ENCODE measurements around the gene PCBP4. TPM values are rescaled to one million over a fixed set of nuclear protein-coding genes. Genes with fewer than 3 reads are reported as not detected.

The PCBP4 gene
- total RNA-seq, 1 experiment from 2014 or later: 28.7 TPM

DNA sequence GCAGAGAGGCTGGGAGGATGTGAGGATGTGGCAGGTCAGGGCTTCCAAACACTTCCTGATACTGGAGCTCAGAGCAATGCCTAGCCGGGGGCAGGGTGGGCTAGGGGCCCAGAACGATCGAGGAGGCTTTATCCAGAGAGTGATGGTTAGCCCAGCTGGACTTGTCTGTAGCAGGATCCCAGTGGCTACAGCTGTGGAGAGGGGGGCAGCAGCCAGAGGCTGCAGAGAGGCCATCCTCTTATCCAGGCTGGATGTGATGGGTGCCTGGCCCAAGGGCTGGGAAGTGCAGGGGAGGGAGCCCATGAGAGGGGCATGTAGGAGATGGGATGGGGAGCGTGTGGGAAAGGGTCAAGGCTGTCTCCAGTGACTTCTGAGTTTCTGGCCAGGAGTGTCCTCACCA, 20.5 kb downstream of the PCBP4 start (continued):
- TF ChIP-seq, protein P1, sequence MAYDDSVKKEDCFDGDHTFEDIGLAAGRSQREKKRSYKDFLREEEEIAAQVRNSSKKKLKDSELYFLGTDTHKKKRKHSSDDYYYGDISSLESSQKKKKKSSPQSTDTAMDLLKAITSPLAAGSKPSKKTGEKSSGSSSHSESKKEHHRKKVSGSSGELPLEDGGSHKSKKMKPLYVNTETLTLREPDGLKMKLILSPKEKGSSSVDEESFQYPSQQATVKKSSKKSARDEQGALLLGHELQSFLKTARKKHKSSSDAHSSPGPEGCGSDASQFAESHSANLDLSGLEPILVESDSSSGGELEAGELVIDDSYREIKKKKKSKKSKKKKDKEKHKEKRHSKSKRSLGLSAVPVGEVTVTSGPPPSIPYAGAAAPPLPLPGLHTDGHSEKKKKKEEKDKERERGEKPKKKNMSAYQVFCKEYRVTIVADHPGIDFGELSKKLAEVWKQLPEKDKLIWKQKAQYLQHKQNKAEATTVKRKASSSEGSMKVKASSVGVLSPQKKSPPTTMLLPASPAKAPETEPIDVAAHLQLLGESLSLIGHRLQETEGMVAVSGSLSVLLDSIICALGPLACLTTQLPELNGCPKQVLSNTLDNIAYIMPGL (CRISPR knock-in tag; IDR thresholded peaks at IDR 0.05): no peak

DNA sequence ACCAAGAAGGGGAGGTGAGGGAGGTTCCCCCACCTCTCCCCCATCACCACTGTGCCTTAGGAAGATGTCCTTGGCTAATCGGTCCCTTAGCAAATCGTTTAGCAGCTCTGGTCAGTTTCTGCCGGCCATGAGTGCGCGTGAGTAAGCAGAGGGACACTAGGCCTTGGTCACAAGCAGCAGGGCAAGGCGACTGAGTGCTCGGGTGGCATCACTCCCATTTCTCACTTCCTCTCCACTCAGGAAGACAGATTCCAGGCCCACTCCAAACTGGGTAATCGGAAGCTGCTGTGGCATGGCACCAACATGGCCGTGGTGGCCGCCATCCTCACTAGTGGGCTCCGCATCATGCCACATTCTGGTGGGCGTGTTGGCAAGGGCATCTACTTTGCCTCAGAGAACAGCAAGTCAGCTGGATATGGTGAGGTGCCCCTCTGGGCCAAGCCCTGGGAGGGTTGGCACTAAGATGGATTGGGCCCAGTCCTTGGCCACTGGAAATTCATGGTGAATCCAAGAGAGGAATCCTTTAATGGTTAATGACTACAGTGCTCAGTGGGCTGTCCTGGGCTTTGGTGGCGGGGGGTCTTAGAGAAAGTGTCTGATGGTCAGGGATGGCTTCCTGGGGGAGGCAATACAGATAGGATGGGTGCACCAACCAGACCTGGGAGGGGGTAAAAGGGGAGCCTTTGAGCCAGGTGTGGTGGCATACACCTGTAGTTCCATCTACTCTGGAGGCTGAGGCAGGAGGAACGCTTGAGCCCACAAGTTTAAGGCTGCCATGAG, 21.1 kb downstream of the PCBP4 start:
- Mint-ChIP-seq H3K4me1 (peaks cover 7% of the 10 kb centered on the region), H3K4me3 (no peak overlapping the region), H3K9me3 (no peaks in the 10 kb centered on the region), H3K27ac (no peak overlapping the region), H3K27me3 (ENCODE audit: low read depth) (peaks cover 22% of the 10 kb centered on the region), H3K36me3 (no peaks in the 10 kb centered on the region)
- TF ChIP-seq OVOL2 (CRISPR knock-in tag; IDR thresholded peaks at IDR 0.05; ENCODE audit: borderline replicate concordance): no peak
- TF ChIP-seq RORB (CRISPR knock-in tag; IDR thresholded peaks at IDR 0.05): no peak
- TF ChIP-seq MYBL2 (CRISPR knock-in tag; IDR thresholded peaks at IDR 0.05): no peak
- no peak for DNase-seq (ENCODE audit: low spot score)
- ATAC-seq: no peak
- ChIA-PET CTCF (interaction anchor here (0.5 to 1.4 kb wide), 5 partner anchors 8 to 273 kb away, joined by 3 to 4 read pairs (median 3); partner anchors contain the start of genes ABHD14B and ACY1), POLR2A (no interaction called here)

DNA sequence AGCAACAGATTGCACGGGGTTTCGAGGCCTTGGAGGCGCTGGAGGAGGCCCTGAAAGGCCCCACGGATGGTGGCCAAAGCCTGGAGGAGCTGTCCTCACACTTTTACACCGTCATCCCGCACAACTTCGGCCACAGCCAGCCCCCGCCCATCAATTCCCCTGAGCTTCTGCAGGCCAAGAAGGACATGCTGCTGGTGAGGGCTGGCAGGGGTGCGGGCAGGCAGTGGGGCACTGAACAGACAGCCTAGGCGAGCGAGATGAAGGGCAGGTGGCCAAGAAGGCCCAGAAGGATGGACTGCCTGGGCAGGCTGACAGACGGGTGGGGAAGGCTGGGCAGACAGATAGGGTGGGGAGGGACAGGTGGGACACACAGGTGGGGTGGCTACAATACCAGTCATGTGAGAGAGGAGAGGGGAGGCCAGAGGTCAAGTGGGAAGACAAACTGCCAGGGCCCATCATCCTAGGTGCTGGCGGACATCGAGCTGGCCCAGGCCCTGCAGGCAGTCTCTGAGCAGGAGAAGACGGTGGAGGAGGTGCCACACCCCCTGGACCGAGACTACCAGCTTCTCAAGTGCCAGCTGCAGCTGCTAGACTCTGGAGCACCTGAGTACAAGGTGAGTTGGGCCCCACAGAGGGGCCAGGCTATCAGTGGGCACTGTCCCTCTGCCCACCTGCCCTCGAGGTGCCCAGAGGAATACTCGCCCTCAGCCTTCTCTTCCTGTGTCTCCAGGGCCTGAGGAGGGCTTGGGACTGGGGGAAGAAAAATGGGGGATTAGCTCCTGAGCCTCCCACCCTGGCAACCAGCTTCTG, 22.0 kb downstream of the PCBP4 start:
- H3K4me1 Mint-ChIP-seq: peaks cover 15% of the 10 kb centered on the region

DNA sequence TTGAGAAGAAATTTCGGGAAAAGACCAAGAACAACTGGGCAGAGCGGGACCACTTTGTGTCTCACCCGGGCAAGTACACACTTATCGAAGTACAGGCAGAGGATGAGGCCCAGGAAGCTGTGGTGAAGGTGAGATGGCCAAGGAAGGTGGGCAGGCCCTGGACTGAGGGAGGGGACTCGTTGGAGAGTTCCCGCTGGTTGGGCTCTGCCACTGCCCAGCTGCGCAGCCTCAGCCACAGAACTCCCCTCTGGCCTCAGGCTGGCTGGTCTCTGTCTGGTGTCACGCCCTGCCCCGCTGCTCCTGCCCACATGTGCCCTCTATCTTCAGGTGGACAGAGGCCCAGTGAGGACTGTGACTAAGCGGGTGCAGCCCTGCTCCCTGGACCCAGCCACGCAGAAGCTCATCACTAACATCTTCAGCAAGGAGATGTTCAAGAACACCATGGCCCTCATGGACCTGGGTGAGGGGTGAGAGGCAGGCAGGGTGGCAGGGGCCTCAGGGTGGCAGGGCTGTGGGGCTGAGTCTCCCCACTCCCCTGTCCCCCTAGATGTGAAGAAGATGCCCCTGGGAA, 22.7 kb downstream of the PCBP4 start:
- ChIA-PET CTCF (interaction anchor here (1.1 to 1.4 kb wide), 2 partner anchors 30 to 39 kb away, joined by 3 read pairs; partner anchors contain the start of genes ABHD14B and ACY1), POLR2A (no interaction called here)
- Mint-ChIP-seq H3K4me1 (peaks cover 17% of the 10 kb centered on the region), H3K9me3 (no peaks in the 10 kb centered on the region), H3K27ac (no peak overlapping the region), H3K36me3 (peaks cover 7% of the 10 kb centered on the region), H3K27me3 (ENCODE audit: low read depth) (peaks cover 9% of the 10 kb centered on the region), H3K4me3 (no peak overlapping the region)
- no peak for ATAC-seq
- DNase-seq (ENCODE audit: low spot score): no peak
- TF ChIP-seq JUN (CRISPR knock-in tag; IDR thresholded peaks at IDR 0.05) (no peak), OVOL2 (CRISPR knock-in tag; IDR thresholded peaks at IDR 0.05; ENCODE audit: borderline replicate concordance) (no peak)

More for the DNA sequence above, 22.0 kb downstream of the PCBP4 start:
- POLR2A ChIA-PET: no interaction called here
- peak; percentile 7 for DNase-seq (ENCODE audit: low spot score)
- Mint-ChIP-seq H3K27me3 (ENCODE audit: low read depth) (peaks cover 13% of the 10 kb centered on the region), H3K4me3 (no peak overlapping the region), H3K27ac (no peak overlapping the region), H3K9me3 (no peaks in the 10 kb centered on the region), H3K36me3 (peaks cover 4% of the 10 kb centered on the region)
- CTCF ChIA-PET: interaction anchor here (0.5 to 1.4 kb wide), 4 partner anchors 8 to 274 kb away, joined by 3 to 4 read pairs (median 3); partner anchors contain the start of genes ABHD14B and ACY1
- TF ChIP-seq, protein P2, sequence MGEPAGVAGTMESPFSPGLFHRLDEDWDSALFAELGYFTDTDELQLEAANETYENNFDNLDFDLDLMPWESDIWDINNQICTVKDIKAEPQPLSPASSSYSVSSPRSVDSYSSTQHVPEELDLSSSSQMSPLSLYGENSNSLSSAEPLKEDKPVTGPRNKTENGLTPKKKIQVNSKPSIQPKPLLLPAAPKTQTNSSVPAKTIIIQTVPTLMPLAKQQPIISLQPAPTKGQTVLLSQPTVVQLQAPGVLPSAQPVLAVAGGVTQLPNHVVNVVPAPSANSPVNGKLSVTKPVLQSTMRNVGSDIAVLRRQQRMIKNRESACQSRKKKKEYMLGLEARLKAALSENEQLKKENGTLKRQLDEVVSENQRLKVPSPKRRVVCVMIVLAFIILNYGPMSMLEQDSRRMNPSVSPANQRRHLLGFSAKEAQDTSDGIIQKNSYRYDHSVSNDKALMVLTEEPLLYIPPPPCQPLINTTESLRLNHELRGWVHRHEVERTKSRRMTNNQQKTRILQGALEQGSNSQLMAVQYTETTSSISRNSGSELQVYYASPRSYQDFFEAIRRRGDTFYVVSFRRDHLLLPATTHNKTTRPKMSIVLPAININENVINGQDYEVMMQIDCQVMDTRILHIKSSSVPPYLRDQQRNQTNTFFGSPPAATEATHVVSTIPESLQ (CRISPR knock-in tag; IDR thresholded peaks at IDR 0.05): no peak
- no peak for TF ChIP-seq NR2C2 (CRISPR knock-in tag; IDR thresholded peaks at IDR 0.05)
- no peak for TF ChIP-seq JUN (CRISPR knock-in tag; IDR thresholded peaks at IDR 0.05)
- TF ChIP-seq, protein P3, sequence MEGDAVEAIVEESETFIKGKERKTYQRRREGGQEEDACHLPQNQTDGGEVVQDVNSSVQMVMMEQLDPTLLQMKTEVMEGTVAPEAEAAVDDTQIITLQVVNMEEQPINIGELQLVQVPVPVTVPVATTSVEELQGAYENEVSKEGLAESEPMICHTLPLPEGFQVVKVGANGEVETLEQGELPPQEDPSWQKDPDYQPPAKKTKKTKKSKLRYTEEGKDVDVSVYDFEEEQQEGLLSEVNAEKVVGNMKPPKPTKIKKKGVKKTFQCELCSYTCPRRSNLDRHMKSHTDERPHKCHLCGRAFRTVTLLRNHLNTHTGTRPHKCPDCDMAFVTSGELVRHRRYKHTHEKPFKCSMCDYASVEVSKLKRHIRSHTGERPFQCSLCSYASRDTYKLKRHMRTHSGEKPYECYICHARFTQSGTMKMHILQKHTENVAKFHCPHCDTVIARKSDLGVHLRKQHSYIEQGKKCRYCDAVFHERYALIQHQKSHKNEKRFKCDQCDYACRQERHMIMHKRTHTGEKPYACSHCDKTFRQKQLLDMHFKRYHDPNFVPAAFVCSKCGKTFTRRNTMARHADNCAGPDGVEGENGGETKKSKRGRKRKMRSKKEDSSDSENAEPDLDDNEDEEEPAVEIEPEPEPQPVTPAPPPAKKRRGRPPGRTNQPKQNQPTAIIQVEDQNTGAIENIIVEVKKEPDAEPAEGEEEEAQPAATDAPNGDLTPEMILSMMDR (IDR thresholded peaks at IDR 0.05): no peak
- no peak for ATAC-seq
